WERI-Rb-1 (cell line): ENCODE data around the gene ACE2.

Experiments used
- DNase-seq: peaks from one replicate; pipeline ENCODE4 v3.0.0-alpha.2; 2020
- H3K27ac ChIP-seq: fragments of 250-450 bp; sonication (Bioruptor Pico); 2 replicates; pipeline ENCODE4 v1.5.1; 2020; ENCODE audit warnings: mild to moderate bottlenecking, moderate library complexity
- H3K27me3 ChIP-seq: fragments of 250-450 bp; sonication (Bioruptor Pico); 2 replicates; pipeline ENCODE4 v1.5.1; 2021; ENCODE audit warnings: mild to moderate bottlenecking, low read depth, moderate library complexity; ENCODE audit not compliant: insufficient read depth, severe bottlenecking
- H3K36me3 ChIP-seq: fragments of 250-450 bp; sonication (Bioruptor Pico); 2 replicates; pipeline ENCODE4 v1.5.1; 2020; ENCODE audit warnings: mild to moderate bottlenecking, moderate library complexity
- H3K4me3 ChIP-seq: 2 replicates; pipeline ENCODE4 v1.5.1; 2011; ENCODE audit warnings: low read depth, mild to moderate bottlenecking, control low read depth, low read length
- H3K9me3 ChIP-seq: fragments of 250-450 bp; sonication (Bioruptor Pico); 2 replicates; pipeline ENCODE4 v1.5.1; 2021; ENCODE audit warnings: mild to moderate bottlenecking, moderate library complexity; ENCODE audit not compliant: severe bottlenecking
- TF ChIP-seq, protein P1 (sequence below): IDR thresholded peaks from 2 replicates; pipeline ENCODE4 v1.5.1; 2011; ENCODE audit warnings: low read depth, mild to moderate bottlenecking, control low read depth, inconsistent platforms, low read length

The ACE2 gene

GRCh38 chrX:15601932-15602331 lies 1.2 kb upstream of the ACE2 start:
- TF ChIP-seq, protein P1, sequence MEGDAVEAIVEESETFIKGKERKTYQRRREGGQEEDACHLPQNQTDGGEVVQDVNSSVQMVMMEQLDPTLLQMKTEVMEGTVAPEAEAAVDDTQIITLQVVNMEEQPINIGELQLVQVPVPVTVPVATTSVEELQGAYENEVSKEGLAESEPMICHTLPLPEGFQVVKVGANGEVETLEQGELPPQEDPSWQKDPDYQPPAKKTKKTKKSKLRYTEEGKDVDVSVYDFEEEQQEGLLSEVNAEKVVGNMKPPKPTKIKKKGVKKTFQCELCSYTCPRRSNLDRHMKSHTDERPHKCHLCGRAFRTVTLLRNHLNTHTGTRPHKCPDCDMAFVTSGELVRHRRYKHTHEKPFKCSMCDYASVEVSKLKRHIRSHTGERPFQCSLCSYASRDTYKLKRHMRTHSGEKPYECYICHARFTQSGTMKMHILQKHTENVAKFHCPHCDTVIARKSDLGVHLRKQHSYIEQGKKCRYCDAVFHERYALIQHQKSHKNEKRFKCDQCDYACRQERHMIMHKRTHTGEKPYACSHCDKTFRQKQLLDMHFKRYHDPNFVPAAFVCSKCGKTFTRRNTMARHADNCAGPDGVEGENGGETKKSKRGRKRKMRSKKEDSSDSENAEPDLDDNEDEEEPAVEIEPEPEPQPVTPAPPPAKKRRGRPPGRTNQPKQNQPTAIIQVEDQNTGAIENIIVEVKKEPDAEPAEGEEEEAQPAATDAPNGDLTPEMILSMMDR = no peak
- no peak overlapping the region for H3K27ac ChIP-seq
- no peak overlapping the region for H3K4me3 ChIP-seq
- H3K36me3 ChIP-seq = no peaks in the 10 kb centered on the region
- H3K27me3 ChIP-seq = peaks cover 46% of the 10 kb centered on the region
- no peak for DNase-seq
- H3K9me3 ChIP-seq = no peaks in the 10 kb centered on the region

DNA sequence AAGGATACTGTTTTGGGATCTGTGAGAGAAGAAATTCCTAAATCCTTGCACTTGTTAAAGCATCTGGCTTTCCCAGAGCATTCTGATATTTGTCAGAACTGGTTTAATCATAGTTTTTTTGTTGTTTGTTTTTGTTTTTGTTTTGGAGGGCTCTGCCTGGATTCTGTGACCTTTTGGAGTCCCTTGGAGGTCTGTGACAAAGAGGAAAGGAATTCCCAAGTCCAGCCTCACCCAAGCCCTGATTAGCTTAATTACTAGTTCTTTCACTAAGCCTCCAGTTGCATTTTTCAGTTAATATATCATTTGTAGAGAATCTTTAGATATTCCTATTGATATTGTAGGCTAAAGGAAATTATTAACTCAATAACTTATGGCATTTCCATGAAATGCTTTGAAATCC lies 711 bp downstream of the ACE2 start:
- Histone ChIP-seq H3K27me3 (peaks cover 57% of the 10 kb centered on the region), H3K9me3 (no peaks in the 10 kb centered on the region), H3K4me3 (no peak overlapping the region), H3K36me3 (no peaks in the 10 kb centered on the region), H3K27ac (no peak overlapping the region)
- TF ChIP-seq, protein P1 = no peak
- no peak for DNase-seq

DNA sequence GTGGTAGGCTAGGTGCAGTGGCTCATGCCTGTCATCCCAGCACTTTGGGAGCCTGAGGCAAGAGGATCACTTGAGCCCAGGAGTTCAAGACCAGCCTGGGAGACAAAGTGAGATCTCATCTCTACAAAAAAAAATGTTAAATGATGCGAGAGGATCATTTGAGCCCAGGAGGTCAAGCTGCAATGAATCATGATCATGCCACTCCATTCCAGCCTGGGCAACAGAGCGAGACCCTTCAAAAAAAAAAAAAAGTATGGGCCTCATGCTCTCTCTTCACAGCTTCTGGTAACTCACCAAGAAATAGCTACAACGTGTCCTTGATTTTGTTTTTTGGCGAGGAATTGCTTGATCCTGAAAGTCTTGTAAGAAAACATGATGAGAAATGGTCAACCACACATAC lies 1.3 kb downstream of the ACE2 start:
- Histone ChIP-seq H3K9me3 (no peaks in the 10 kb centered on the region), H3K27me3 (peaks cover 57% of the 10 kb centered on the region), H3K27ac (no peak overlapping the region), H3K36me3 (no peaks in the 10 kb centered on the region), H3K4me3 (no peak overlapping the region)
- no peak for DNase-seq
- TF ChIP-seq, protein P1 = no peak

DNA sequence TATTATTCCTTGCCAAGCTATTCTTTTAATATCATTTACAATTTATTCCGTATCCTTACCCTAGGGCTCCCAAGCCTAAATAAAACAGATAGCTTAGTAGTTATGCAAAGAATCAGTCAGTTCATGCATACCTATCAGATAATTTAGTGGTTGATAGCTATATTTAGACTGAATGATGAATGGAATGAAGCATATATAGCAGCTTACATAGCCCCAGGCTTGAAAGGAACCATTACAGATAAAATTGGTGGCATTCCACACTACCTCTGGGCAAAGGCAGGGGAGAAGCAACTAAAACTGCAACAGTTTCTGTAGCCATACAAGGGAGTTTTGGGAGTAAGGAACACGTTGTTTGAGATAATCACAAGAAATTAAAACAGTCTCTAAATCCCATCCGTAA lies 2.7 kb downstream of the ACE2 start:
- Histone ChIP-seq H3K27me3 (peaks cover 59% of the 10 kb centered on the region), H3K36me3 (no peaks in the 10 kb centered on the region), H3K27ac (no peak overlapping the region), H3K9me3 (no peaks in the 10 kb centered on the region), H3K4me3 (no peak overlapping the region)
- no peak for DNase-seq
- TF ChIP-seq, protein P1 = no peak

- H3K27ac ChIP-seq = no peak overlapping the region
- no peak overlapping the region for H3K4me3 ChIP-seq
- peaks cover 49% of the 10 kb centered on the region for H3K27me3 ChIP-seq
- TF ChIP-seq, protein P1 = no peak
- no peaks in the 10 kb centered on the region for H3K36me3 ChIP-seq
- no peak for DNase-seq
- no peaks in the 10 kb centered on the region for H3K9me3 ChIP-seq
These were observed 6.4 kb downstream of the ACE2 start for GRCh38 chrX:15594371-15594770.
